ENCODE data around the gene CABP1.

Gene CABP1

DNA sequence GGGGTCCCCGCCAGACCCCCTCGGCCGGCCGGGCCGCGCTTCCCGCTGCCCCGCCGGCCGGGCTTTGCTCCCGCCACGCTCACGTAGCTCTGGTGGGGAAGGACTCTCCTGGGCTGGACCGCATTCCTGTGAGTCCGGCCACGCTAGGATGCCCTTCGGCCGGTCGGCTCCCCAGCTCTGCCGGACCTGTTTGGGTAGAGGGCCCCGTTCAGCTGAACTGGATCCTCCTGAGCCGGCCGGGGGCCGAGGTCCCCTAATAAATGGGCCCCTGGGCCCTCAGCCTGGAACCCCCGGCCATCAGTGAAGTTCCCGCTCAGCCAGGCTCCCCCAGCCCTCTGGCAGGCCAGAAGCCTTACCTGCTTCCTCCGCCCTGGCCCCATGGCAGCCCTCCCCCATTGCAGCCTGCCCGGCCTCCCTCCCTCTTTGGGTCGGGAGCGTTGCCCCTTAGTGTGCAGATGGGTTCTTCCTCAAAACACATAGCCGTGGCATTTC is 70.4 kb downstream of the CABP1 start:
- in situ Hi-C loops (cut with MboI; ENCODE audit: low sequenced_read_pairs, unreplicated experiment), result loop anchor here (10.0 kb wide), 1 partner anchor 116 kb away; no protein-coding TSS in a partner anchor
- TF ChIP-seq, protein P1, sequence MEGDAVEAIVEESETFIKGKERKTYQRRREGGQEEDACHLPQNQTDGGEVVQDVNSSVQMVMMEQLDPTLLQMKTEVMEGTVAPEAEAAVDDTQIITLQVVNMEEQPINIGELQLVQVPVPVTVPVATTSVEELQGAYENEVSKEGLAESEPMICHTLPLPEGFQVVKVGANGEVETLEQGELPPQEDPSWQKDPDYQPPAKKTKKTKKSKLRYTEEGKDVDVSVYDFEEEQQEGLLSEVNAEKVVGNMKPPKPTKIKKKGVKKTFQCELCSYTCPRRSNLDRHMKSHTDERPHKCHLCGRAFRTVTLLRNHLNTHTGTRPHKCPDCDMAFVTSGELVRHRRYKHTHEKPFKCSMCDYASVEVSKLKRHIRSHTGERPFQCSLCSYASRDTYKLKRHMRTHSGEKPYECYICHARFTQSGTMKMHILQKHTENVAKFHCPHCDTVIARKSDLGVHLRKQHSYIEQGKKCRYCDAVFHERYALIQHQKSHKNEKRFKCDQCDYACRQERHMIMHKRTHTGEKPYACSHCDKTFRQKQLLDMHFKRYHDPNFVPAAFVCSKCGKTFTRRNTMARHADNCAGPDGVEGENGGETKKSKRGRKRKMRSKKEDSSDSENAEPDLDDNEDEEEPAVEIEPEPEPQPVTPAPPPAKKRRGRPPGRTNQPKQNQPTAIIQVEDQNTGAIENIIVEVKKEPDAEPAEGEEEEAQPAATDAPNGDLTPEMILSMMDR (IDR thresholded peaks at IDR 0.05; ENCODE audit: borderline replicate concordance, control extremely low read depth, extremely low read depth, insufficient read depth, missing control alignments), result no peak

DNA sequence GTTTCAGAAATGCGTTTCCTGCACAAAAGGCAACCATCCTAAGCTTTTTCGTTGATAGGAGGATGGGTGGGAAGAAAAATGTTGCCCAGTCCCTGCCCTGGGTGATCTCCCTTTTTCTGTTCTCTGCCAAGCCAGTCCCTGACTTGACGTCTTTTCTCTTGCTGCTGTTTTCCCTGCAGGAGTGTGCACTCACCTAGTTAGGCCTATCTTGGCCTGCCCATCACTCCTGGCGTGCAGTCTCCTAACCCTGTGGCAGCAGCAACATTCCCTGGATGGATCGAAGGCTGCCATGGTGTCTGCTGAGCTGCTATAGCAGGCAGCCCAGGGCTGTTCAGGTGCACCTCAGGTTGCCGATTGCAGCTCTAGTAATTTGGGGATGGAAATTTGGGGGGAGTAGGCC is 71.0 kb downstream of the CABP1 start:
- in situ Hi-C loops (cut with MboI; ENCODE audit: low sequenced_read_pairs, unreplicated experiment), result loop anchor here (10.0 kb wide), 1 partner anchor 117 kb away; no protein-coding TSS in a partner anchor
- TF ChIP-seq, protein P1 (IDR thresholded peaks at IDR 0.05; ENCODE audit: borderline replicate concordance, control extremely low read depth, extremely low read depth, insufficient read depth, missing control alignments), result no peak
- DNase-seq (ENCODE audit: low spot score), result no peak

More for the DNA sequence above, 70.4 kb downstream of the CABP1 start:
- peak; percentile 52 for DNase-seq (ENCODE audit: low spot score)

DNA sequence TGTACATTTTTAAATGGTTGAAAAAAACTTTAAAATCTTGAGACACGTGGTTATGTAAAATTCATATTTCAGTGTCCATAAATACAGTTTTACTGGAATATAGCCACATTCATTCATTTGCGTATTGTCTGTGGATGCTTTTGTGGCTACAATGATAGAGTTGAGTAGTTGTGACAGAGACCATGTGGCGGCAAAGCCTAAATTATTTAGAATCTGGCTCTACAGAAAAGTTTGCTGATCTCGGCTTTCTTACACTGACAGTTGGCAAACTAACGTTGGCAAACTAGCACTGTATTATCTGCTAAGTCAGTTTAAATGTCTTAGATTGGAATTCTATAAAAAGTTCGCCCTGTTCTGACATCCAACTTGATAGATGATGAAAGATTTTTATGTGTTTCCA is 72.2 kb downstream of the CABP1 start:
- DNase-seq (ENCODE audit: low spot score), result no peak
- TF ChIP-seq, protein P1 (IDR thresholded peaks at IDR 0.05; ENCODE audit: borderline replicate concordance, control extremely low read depth, extremely low read depth, insufficient read depth, missing control alignments), result no peak
- in situ Hi-C loops (cut with MboI; ENCODE audit: low sequenced_read_pairs, unreplicated experiment), result loop anchor here (10.0 kb wide), 1 partner anchor 118 kb away; no protein-coding TSS in a partner anchor

DNA sequence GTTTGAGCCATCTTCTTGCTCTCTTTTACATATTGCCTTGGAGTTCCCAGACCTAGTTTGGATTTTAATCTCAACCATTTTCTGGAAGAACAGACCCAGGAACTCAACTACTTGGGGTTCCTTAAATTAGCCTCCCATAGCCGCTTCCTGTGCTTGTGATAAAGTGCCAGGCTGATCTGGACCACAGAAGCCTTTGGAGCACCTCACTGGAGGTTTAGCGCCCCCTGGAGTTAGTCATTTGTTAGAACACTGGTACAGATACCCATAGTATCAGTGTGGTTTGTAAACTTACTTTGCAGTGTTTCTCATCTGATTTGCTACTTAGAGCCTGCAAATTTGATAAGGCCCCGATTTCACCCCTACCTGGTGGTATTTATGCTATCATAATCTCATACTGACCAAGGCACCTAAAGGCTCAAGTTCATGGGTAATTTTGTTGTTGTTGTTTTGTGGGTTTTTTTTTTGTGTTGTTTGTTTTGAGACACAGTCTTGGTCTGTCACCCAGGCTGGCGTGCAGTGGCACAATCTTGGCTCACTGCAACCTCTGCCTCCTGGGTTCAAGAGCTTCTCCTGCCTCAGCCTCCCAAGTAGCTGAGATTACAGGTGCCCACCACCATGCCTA is 73.5 kb downstream of the CABP1 start:
- DNase-seq (ENCODE audit: low spot score), result peak; percentile 81
- TF ChIP-seq, protein P1 (IDR thresholded peaks at IDR 0.05; ENCODE audit: borderline replicate concordance, control extremely low read depth, extremely low read depth, insufficient read depth, missing control alignments), result peak; percentile 70
- in situ Hi-C loops (cut with MboI; ENCODE audit: low sequenced_read_pairs, unreplicated experiment), result loop anchor here (10.0 kb wide), 1 partner anchor 119 kb away; no protein-coding TSS in a partner anchor
